IMR-90 (cell line): ENCODE measurements around the gene TCF7L2. TPM values are rescaled to one million over a fixed set of nuclear protein-coding genes. Genes with fewer than 3 reads are reported as not detected.

Experiments used
- ATAC-seq: fragments of 200-7000 bp; cut with Tn5 transposase; 2 replicates; pipeline ENCODE4 v1.9.1; 2020; ENCODE audit warnings: low read depth, mild to moderate bottlenecking, moderate library complexity
- BruUV-seq: library from RNA; stranded (reverse); fragments of 400-500 nt; replicated peaks from 2 replicates; lab custom pipeline; 2021; lab: Mats Ljungman, UMichigan
- CTCF ChIA-PET: fragments of 300-600 bp; formaldehyde crosslinking; extraction: SDS; loops from one replicate; lab custom pipeline; 2021; ENCODE audit warnings: antibody characterized with exemption; lab: Yijun Ruan, JAX
- POLR2A ChIA-PET: fragments of 300-600 bp; sonication (Branson Sonifier 250); formaldehyde crosslinking; loops from one replicate; lab custom pipeline; 2022; ENCODE audit warnings: antibody characterized with exemption; ENCODE audit not compliant: unreplicated experiment; lab: Charles Lee
- DNase-seq: peaks from one replicate; pipeline ENCODE4 v3.0.0; 2013
- H2AFZ ChIP-seq: replicated peaks from 2 replicates; pipeline ENCODE3; 2013; ENCODE audit warnings: low read length, mild to moderate bottlenecking; ENCODE audit not compliant: poor library complexity
- H2AK5ac ChIP-seq: 2 replicates; pipeline ENCODE4 v1.6.1; 2013; ENCODE audit warnings: low read depth, low read length, inconsistent platforms
- H2AK9ac ChIP-seq: replicated peaks from 2 replicates; pipeline ENCODE3; 2013; ENCODE audit warnings: mild to moderate bottlenecking, low read depth, low read length, moderate library complexity; ENCODE audit not compliant: poor library complexity
- H2BK120ac ChIP-seq: 2 replicates; pipeline ENCODE4 v1.6.1; 2013; ENCODE audit warnings: low read depth, low read length, inconsistent platforms
- H2BK15ac ChIP-seq: 3 replicates; pipeline ENCODE4 v1.6.1; 2013; ENCODE audit warnings: low read depth, low read length, inconsistent platforms
- H2BK20ac ChIP-seq: 2 replicates; pipeline ENCODE4 v1.6.1; 2013; ENCODE audit warnings: low read depth, mild to moderate bottlenecking, inconsistent platforms, low read length, moderate library complexity
- H2BK5ac ChIP-seq: 2 replicates; pipeline ENCODE4 v1.6.1; 2013; ENCODE audit warnings: mild to moderate bottlenecking, low read depth, low read length, inconsistent platforms; ENCODE audit not compliant: poor library complexity, severe bottlenecking
- H3K14ac ChIP-seq: replicated peaks from 2 replicates; pipeline ENCODE4 v1.6.1; 2013; ENCODE audit warnings: low read depth, low read length, inconsistent platforms
- H3K18ac ChIP-seq: 2 replicates; pipeline ENCODE4 v1.6.1; 2013; ENCODE audit warnings: low read depth, low read length, control low read depth
- H3K23ac ChIP-seq: 2 replicates; pipeline ENCODE4 v1.6.1; 2013; ENCODE audit warnings: low read depth, low read length, inconsistent platforms
- H3K27ac ChIP-seq: 2 replicates; pipeline ENCODE4 v1.5.1; 2013; ENCODE audit warnings: mild to moderate bottlenecking, control low read depth, low read length; ENCODE audit not compliant: insufficient read depth
- H3K27me3 ChIP-seq: 2 replicates; pipeline ENCODE4 v1.6.1; 2013; ENCODE audit warnings: low read length; ENCODE audit not compliant: control insufficient read depth, insufficient read depth
- H3K36me3 ChIP-seq: 2 replicates; pipeline ENCODE4 v1.6.1; 2013; ENCODE audit warnings: low read length, mixed read lengths; ENCODE audit not compliant: control insufficient read depth, insufficient read depth
- H3K4ac ChIP-seq: 2 replicates; pipeline ENCODE4 v1.6.1; 2013; ENCODE audit warnings: low read depth, low read length, inconsistent platforms
- H3K4me1 ChIP-seq: 2 replicates; pipeline ENCODE4 v1.6.1; 2013; ENCODE audit warnings: low read length, mixed read lengths; ENCODE audit not compliant: control insufficient read depth, insufficient read depth
- H3K4me2 ChIP-seq: 2 replicates; pipeline ENCODE4 v1.6.1; 2013; ENCODE audit warnings: low read depth, mild to moderate bottlenecking, control low read depth, low read length, moderate library complexity
- H3K4me3 ChIP-seq: 2 replicates; pipeline ENCODE4 v1.5.1; 2013; ENCODE audit warnings: low read depth, mild to moderate bottlenecking, control low read depth, low read length, moderate library complexity; ENCODE audit not compliant: insufficient read depth
- H3K56ac ChIP-seq: 2 replicates; pipeline ENCODE4 v1.6.1; 2013; ENCODE audit warnings: low read length, inconsistent platforms; ENCODE audit not compliant: insufficient read depth; ENCODE audit errors: extremely low read depth
- H3K79me1 ChIP-seq, 2 experiments: 2 replicates each; pipeline ENCODE4 v1.6.1; 2013; ENCODE audit warnings: low read length in 2 of 2, inconsistent platforms in 1 of 2, low read depth in 1 of 2
- H3K9ac ChIP-seq: 2 replicates; pipeline ENCODE4 v1.6.1; 2013; ENCODE audit warnings: low read depth, low read length, control low read depth
- H3K9me1 ChIP-seq: 2 replicates; pipeline ENCODE4 v1.6.1; 2013; ENCODE audit warnings: low read length, inconsistent platforms; ENCODE audit not compliant: insufficient read depth
- H3K9me3 ChIP-seq: 2 replicates; pipeline ENCODE4 v1.6.1; 2013; ENCODE audit warnings: low read length; ENCODE audit not compliant: control insufficient read depth, insufficient read depth
- H4K20me1 ChIP-seq: 2 replicates; pipeline ENCODE4 v1.6.1; 2013; ENCODE audit warnings: low read length, inconsistent platforms; ENCODE audit not compliant: insufficient read depth
- H4K5ac ChIP-seq: 2 replicates; pipeline ENCODE4 v1.6.1; 2013; ENCODE audit warnings: mild to moderate bottlenecking, low read depth, low read length, control low read depth
- H4K8ac ChIP-seq, 2 experiments: 2 replicates each; pipeline ENCODE4 v1.6.1; 2013; ENCODE audit warnings: low read depth in 2 of 2, low read length in 2 of 2, control low read depth in 1 of 2, inconsistent platforms in 1 of 2
- H4K91ac ChIP-seq: 2 replicates; pipeline ENCODE4 v1.6.1; 2013; ENCODE audit warnings: low read depth, low read length, inconsistent platforms; ENCODE audit not compliant: insufficient read depth
- BHLHE40 ChIP-seq: fragments of 150-350 bp; IDR thresholded peaks from 2 replicates; pipeline ENCODE4 v1.6.1; 2016; ENCODE audit warnings: mild to moderate bottlenecking, low read depth, low read length
- CEBPB ChIP-seq: IDR thresholded peaks from 2 replicates; pipeline ENCODE4 v1.6.1; 2012; ENCODE audit warnings: low read depth, low read length, improper control_type of control experiment
- MAZ ChIP-seq: IDR thresholded peaks from 2 replicates; pipeline ENCODE4 v1.6.1; 2012; ENCODE audit warnings: low read depth, mild to moderate bottlenecking, low read length, improper control_type of control experiment, moderate library complexity, borderline replicate concordance
- WGBS, 2 experiments: methylation state at CpG; one replicate each; pipeline versions ENCODE4 v1.1.5 to v1.1.7; 2013; ENCODE audit warnings: missing lambda C conversion rate in 2 of 2; ENCODE audit not compliant: insufficient read length in 1 of 2; ENCODE audit errors: extremely low coverage in 2 of 2; 5-methylcytosine and 5-hydroxymethylcytosine counted together
- dilution Hi-C: fragments of 300-500 bp; cut with HindIII; formaldehyde crosslinking; loops from one replicate; pipeline ENCODE4 v1.14.3; 2018; ENCODE audit warnings: low sequenced_read_pairs; ENCODE audit not compliant: unreplicated experiment
- in situ Hi-C: fragments of 300-500 bp; cut with MboI; formaldehyde crosslinking; loops from 3 replicates; pipeline ENCODE4 v1.14.3; 2019; ENCODE audit warnings: low sequenced_read_pairs, inconsistent platforms, mixed read lengths
- intact Hi-C: fragments of 100-400 bp; cut with micrococcal nuclease; formaldehyde crosslinking; loops from 2 replicates; pipeline ENCODE4 v1.10.0; 2022
- polyA plus RNA-seq, 3 experiments: library from polyadenylated mRNA; depleted of rRNA; stranded (reverse); fragments of >200 nt; gene quantifications; 2 replicates each; pipeline ENCODE4 v1.2.3, GENCODE V29; 2012; ENCODE audit warnings: low replicate concordance in 1 of 3
- total RNA-seq: library from RNA; depleted of rRNA; stranded (reverse); fragments of >200 nt; gene quantifications from 2 replicates; pipeline ENCODE4 v1.2.3, GENCODE V29; 2012

TCF7L2 gene
- total and polyA plus RNA-seq, 2 of the 4 experiments (the other 2 are of a cell fraction) = 1.3 to 12.2 TPM

- no peak overlapping the region for H3K4ac ChIP-seq
- peaks cover 9% of the 10 kb centered on the region for H3K4me1 ChIP-seq
- no peaks in the 10 kb centered on the region for H3K27me3 ChIP-seq
- H3K23ac ChIP-seq = no peak overlapping the region
- WGBS, 2 experiments = no CpG with 5 or more reads among the region's 7 CpGs
- no peak overlapping the region for H2BK120ac ChIP-seq
- ChIA-PET POLR2A (no interaction called here), CTCF (interaction anchor here (0.6 to 0.7 kb wide), 2 partner anchors 16 to 246 kb away, joined by 3 to 6 read pairs; no protein-coding TSS in a partner anchor)
- H4K8ac ChIP-seq = no peak overlapping the region
- no peak overlapping the region for H3K9ac ChIP-seq
- DNase-seq (no peak), ATAC-seq (no peak)
- peaks cover 33 to 67% of the 10 kb centered on the region in 2 experiments for H3K79me1 ChIP-seq
- no peak overlapping the region for H3K4me2 ChIP-seq
- no peak overlapping the region for H3K27ac ChIP-seq
- BruUV-seq = no TSS peak
- no peak overlapping the region for H3K56ac ChIP-seq
- H4K20me1 ChIP-seq = peaks cover 40% of the 10 kb centered on the region
- no peak overlapping the region for H2AFZ ChIP-seq
- H4K5ac ChIP-seq = no peak overlapping the region
- H2AK5ac ChIP-seq = no peak overlapping the region
- H3K4me3 ChIP-seq = no peak overlapping the region
- no peak overlapping the region for H3K18ac ChIP-seq
- H2BK15ac ChIP-seq = no peak overlapping the region
- H4K91ac ChIP-seq = no peak overlapping the region
- H2BK20ac ChIP-seq = no peak overlapping the region
- intact Hi-C loops (no loop called here), dilution Hi-C loops (no loop called here), in situ Hi-C loops (no loop called here)
- no peak overlapping the region for H2BK5ac ChIP-seq
- H3K36me3 ChIP-seq = no peaks in the 10 kb centered on the region
- H2AK9ac ChIP-seq = no peak overlapping the region
- no peaks in the 10 kb centered on the region for H3K9me3 ChIP-seq
- TF ChIP-seq CEBPB (no peak), BHLHE40 (no peak), MAZ (no peak)
- H3K14ac ChIP-seq = no peak overlapping the region
- peaks cover 8% of the 10 kb centered on the region; the same call in 1 of the 2 replicates for H3K9me1 ChIP-seq
These were observed 31.5 kb downstream of the TCF7L2 start for GRCh38 chr10:112981553-112981952.
